Measurements from ENCODE around the gene EML2.

The EML2 gene

GRCh38 chr19:45641274-45642105 lies 2.3 kb upstream of the EML2 start (continued):
- TF ChIP-seq ZNF830 (tag by site-specific recombination; IDR thresholded peaks at IDR 0.05; ENCODE audit: low read depth) (no peak), ZNF354C (tag by site-specific recombination; IDR thresholded peaks at IDR 0.05; ENCODE audit: borderline replicate concordance, low read depth) (no peak), ZNF510 (tag by site-specific recombination; IDR thresholded peaks at IDR 0.05; ENCODE audit: insufficient replicate concordance) (no peak), ZNF148 (tag by site-specific recombination; IDR thresholded peaks at IDR 0.05; ENCODE audit: borderline replicate concordance) (no peak), TCF7L2 (IDR thresholded peaks at IDR 0.05; ENCODE audit: borderline replicate concordance, low read depth, low read length) (no peak), ZBTB17 (tag by site-specific recombination; IDR thresholded peaks at IDR 0.05) (peak; percentile 78), ZNF48 (tag by site-specific recombination; IDR thresholded peaks at IDR 0.05) (no peak), YY2 (tag by site-specific recombination; IDR thresholded peaks at IDR 0.05) (no peak), ZSCAN5A (tag by site-specific recombination; IDR thresholded peaks at IDR 0.05) (no peak), ZNF621 (tag by site-specific recombination; IDR thresholded peaks at IDR 0.05) (no peak), ZNF10 (tag by site-specific recombination; IDR thresholded peaks at IDR 0.05) (no peak; the same call in 1 of the 2 replicates), PRDM6 (tag by site-specific recombination; IDR thresholded peaks at IDR 0.05) (no peak), ZNF138 (tag by site-specific recombination; IDR thresholded peaks at IDR 0.05; ENCODE audit: borderline replicate concordance) (no peak), BCL11A (tag by site-specific recombination; IDR thresholded peaks at IDR 0.05; ENCODE audit: low read depth) (peak; percentile 94), ZNF837 (tag by site-specific recombination; IDR thresholded peaks at IDR 0.05) (no peak), ZNF549 (tag by site-specific recombination; IDR thresholded peaks at IDR 0.05) (no peak), ZNF112 (tag by site-specific recombination; IDR thresholded peaks at IDR 0.05) (no peak), GFI1B (tag by site-specific recombination; IDR thresholded peaks at IDR 0.05) (no peak), ZNF610 (tag by site-specific recombination; IDR thresholded peaks at IDR 0.05; ENCODE audit: borderline replicate concordance) (no peak), SCRT2 (tag by site-specific recombination; IDR thresholded peaks at IDR 0.05) (peak; percentile 99), KLF9 (tag by site-specific recombination; IDR thresholded peaks at IDR 0.05; ENCODE audit: low read depth) (peak; percentile 78; the same call in 1 of the 2 replicates), ZNF776 (tag by site-specific recombination; IDR thresholded peaks at IDR 0.05; ENCODE audit: borderline replicate concordance) (no peak), ZBTB1 (tag by site-specific recombination; IDR thresholded peaks at IDR 0.05) (no peak), ZNF513 (tag by site-specific recombination; IDR thresholded peaks at IDR 0.05) (no peak), ZNF501 (tag by site-specific recombination; IDR thresholded peaks at IDR 0.05) (no peak), ATF2 (tag by site-specific recombination; IDR thresholded peaks at IDR 0.05; ENCODE audit: low read depth) (no peak), ZNF132 (tag by site-specific recombination; IDR thresholded peaks at IDR 0.05; ENCODE audit: borderline replicate concordance) (no peak), ZNF274 (IDR thresholded peaks at IDR 0.05; ENCODE audit: low read length) (no peak), ZNF274 (tag by site-specific recombination; IDR thresholded peaks at IDR 0.05; ENCODE audit: borderline replicate concordance) (no peak), HOXD13 (CRISPR knock-in tag; IDR thresholded peaks at IDR 0.05; ENCODE audit: borderline replicate concordance) (no peak), ZNF571 (tag by site-specific recombination; IDR thresholded peaks at IDR 0.05) (no peak), ZNF677 (tag by site-specific recombination; IDR thresholded peaks at IDR 0.05) (no peak)
